MCF 10A (cell line): Measurements from ENCODE around the gene PSMD14. TPM values are rescaled to one million over a fixed set of nuclear protein-coding genes. Genes with fewer than 3 reads are reported as not detected.

ENCODE experiments used
- BruUV-seq: library from RNA; stranded (reverse); fragments of 400-500 nt; replicated peaks from 2 replicates; lab custom pipeline; 2021; lab: Mats Ljungman, UMichigan
- CTCF ChIA-PET: fragments of 300-600 bp; sonication (Branson Sonifier 250); formaldehyde crosslinking; extraction: SDS; loops from one replicate; lab custom pipeline; 2021; ENCODE audit warnings: antibody characterized with exemption, inconsistent platforms; lab: Yijun Ruan, JAX
- POLR2A ChIA-PET: fragments of 300-600, 350-650 bp; sonication (Branson Sonifier 250); formaldehyde crosslinking; extraction: SDS; loops from one replicate; lab custom pipeline; 2020; ENCODE audit warnings: antibody characterized with exemption, inconsistent platforms; lab: Yijun Ruan, JAX
- DNase-seq: peaks from one replicate; pipeline ENCODE4 v3.0.0-alpha.2; 2018; ENCODE audit not compliant: unreplicated experiment
- H3K27ac Mint-ChIP-seq: one replicate; pipeline ENCODE4 v1.8.0; 2022; ENCODE audit warnings: mild to moderate bottlenecking, low read depth, mixed read lengths; ENCODE audit not compliant: unreplicated experiment
- H3K27me3 Mint-ChIP-seq: one replicate; pipeline ENCODE4 v1.8.0; 2022; ENCODE audit warnings: mixed read lengths; ENCODE audit not compliant: insufficient read depth, unreplicated experiment
- H3K36me3 Mint-ChIP-seq: one replicate; pipeline ENCODE4 v1.8.0; 2022; ENCODE audit warnings: mild to moderate bottlenecking, moderate library complexity, mixed read lengths; ENCODE audit not compliant: insufficient read depth, unreplicated experiment
- H3K4me1 Mint-ChIP-seq: one replicate; pipeline ENCODE4 v1.8.0; 2022; ENCODE audit warnings: mixed read lengths; ENCODE audit not compliant: insufficient read depth, unreplicated experiment
- H3K4me3 Mint-ChIP-seq: one replicate; pipeline ENCODE4 v1.8.0; 2022; ENCODE audit warnings: mild to moderate bottlenecking, moderate library complexity, mixed read lengths; ENCODE audit not compliant: unreplicated experiment
- H3K9me3 Mint-ChIP-seq: one replicate; pipeline ENCODE4 v1.8.0; 2022; ENCODE audit warnings: mixed read lengths; ENCODE audit not compliant: unreplicated experiment
- CTCF ChIP-seq: fragments of 200-600 bp; IDR thresholded peaks from one replicate; pipeline ENCODE4 v1.8.0; 2022; ENCODE audit warnings: antibody characterized with exemption, mild to moderate bottlenecking; ENCODE audit not compliant: unreplicated experiment
- intact Hi-C: fragments of 100-400 bp; cut with micrococcal nuclease; formaldehyde crosslinking; loops from 2 replicates; pipeline ENCODE4 v1.14.1; 2022
- total RNA-seq: library from RNA; stranded (reverse); gene quantifications from 2 replicates; pipeline ENCODE4 v1.2.3, GENCODE V29; 2022

The PSMD14 gene
- total RNA-seq, 1 experiment from 2014 or later, result 130 TPM

GRCh38 chr2:161416708-161417437, 108.6 kb downstream of the PSMD14 start:
- intact Hi-C loops, result no loop called here
- Mint-ChIP-seq H3K27ac (no peak overlapping the region), H3K4me3 (no peak overlapping the region), H3K27me3 (peaks cover 41% of the 10 kb centered on the region), H3K9me3 (no peaks in the 10 kb centered on the region), H3K36me3 (peaks cover 16% of the 10 kb centered on the region), H3K4me1 (peaks cover 14% of the 10 kb centered on the region)
- no TSS peak for BruUV-seq
- ChIA-PET CTCF (interaction anchor here (1.0 to 1.2 kb wide), 2 partner anchors 45 to 166 kb away, joined by 3 to 4 read pairs; no protein-coding TSS in a partner anchor), POLR2A (no interaction called here)
- TF ChIP-seq CTCF, result no peak
- DNase-seq, result no peak

DNA sequence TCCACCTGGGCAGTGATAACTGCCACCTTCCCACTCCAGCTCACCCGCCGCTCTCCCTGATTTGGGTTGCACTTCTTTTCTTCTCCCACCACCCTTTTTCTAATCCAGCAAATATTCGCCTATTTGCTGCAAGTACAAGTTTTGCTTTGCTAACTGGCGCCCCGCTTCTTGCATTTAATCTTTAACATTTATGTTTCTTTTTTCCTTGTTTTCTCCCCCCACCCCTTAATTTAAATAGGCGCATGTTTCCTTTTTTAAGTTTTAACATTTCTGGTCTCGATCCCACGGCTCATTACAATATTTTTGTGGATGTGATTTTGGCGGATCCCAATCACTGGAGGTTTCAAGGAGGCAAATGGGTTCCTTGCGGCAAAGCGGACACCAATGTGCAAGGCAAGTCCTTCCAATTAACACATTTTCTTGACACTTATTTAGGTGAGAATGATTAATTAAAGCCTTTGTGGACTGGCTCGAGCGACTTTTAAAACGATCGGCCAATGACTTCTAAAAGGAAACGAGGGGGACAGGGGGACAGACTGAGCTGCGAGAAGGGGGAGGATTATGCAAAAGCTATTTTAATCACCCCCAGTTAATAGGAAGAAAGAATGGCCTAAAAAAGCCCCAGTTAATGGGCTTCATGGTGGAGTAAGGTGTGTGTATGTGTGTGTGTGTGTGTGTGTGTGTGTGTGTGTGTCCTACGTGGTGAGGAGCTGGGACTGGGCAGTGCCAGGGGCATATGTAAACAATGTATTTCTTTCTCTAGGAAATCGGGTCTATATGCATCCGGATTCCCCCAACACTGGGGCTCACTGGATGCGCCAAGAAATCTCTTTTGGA, 109.4 kb downstream of the PSMD14 start:
- H3K9me3 Mint-ChIP-seq, result no peaks in the 10 kb centered on the region
- H3K4me3 Mint-ChIP-seq, result no peak overlapping the region
- intact Hi-C loops, result no loop called here
- peaks cover 41% of the 10 kb centered on the region for H3K27me3 Mint-ChIP-seq
- CTCF ChIA-PET, result interaction anchor here (1.0 kb wide), 1 partner anchor 46 kb away, joined by 3 read pairs; no protein-coding TSS in a partner anchor
- TF ChIP-seq CTCF, result no peak
- peaks cover 18% of the 10 kb centered on the region for H3K36me3 Mint-ChIP-seq
- H3K27ac Mint-ChIP-seq, result no peak overlapping the region
- peaks cover 14% of the 10 kb centered on the region for H3K4me1 Mint-ChIP-seq
- POLR2A ChIA-PET, result no interaction called here
- no peak for DNase-seq
- BruUV-seq, result no TSS peak

DNA sequence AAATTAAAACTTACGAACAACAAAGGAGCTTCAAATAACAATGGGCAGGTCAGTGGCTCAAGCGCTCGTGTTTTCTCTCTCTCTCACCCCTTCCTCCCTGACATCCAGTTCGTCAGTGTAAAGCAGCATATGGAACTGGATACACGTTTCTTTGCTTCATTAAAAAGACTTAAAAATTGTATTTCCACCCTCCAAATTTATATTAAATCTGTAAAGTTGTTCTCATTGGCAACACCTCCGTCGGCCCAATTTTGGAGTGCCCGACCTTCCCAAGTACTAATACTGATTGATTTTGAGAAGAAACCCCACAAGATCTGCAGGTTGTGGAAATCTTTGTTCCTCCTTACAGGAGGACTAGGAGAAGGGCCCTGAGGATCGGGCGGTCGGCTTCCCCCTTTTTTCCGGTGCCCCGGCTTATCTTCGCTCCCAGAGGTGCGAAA, 110.1 kb downstream of the PSMD14 start:
- no TSS peak for BruUV-seq
- POLR2A ChIA-PET, result no interaction called here
- H3K4me3 Mint-ChIP-seq, result no peak overlapping the region

More for the DNA sequence above, 110.1 kb downstream of the PSMD14 start:
- Mint-ChIP-seq H3K4me1 (peaks cover 14% of the 10 kb centered on the region), H3K27me3 (peaks cover 41% of the 10 kb centered on the region), H3K27ac (no peak overlapping the region), H3K36me3 (peaks cover 14% of the 10 kb centered on the region), H3K9me3 (no peaks in the 10 kb centered on the region)
- TF ChIP-seq CTCF, result no peak
- intact Hi-C loops, result no loop called here
- CTCF ChIA-PET, result no interaction called here
- no peak for DNase-seq
